K562 (cell line): ENCODE measurements around the gene LPAR5. TPM values are rescaled to one million over a fixed set of nuclear protein-coding genes. Genes with fewer than 3 reads are reported as not detected.

Source experiments
- ATAC-seq: fragments of 200-7000 bp; cut with Tn5 transposase; 3 replicates; pipeline ENCODE4 v1.9.1; 2020; ENCODE audit warnings: moderate library complexity
- BruUV-seq: library from RNA; stranded (reverse); fragments of 400-500 nt; replicated peaks from 2 replicates; lab custom pipeline; 2021; lab: Mats Ljungman, UMichigan
- CTCF ChIA-PET: fragments of 300-600 bp; formaldehyde crosslinking; extraction: SDS; loops from one replicate; lab custom pipeline; 2021; ENCODE audit warnings: low intra/inter-chr PET ratio; lab: Yijun Ruan, JAX
- POLR2A ChIA-PET: fragments of 300-600, 350-650 bp; sonication (Branson Sonifier 250); formaldehyde crosslinking; extraction: SDS; loops from one replicate; lab custom pipeline; 2021; ENCODE audit warnings: antibody characterized with exemption, inconsistent platforms; lab: Yijun Ruan, JAX
- DNase-seq, 4 experiments: peaks; one replicate each; pipeline versions ENCODE4 v3.0.0 to v3.0.0-alpha.2; 2011 to 2018; ENCODE audit warnings: low spot score in 3 of 4, mixed read lengths in 3 of 4; ENCODE audit errors: extremely low read depth in 1 of 4
- FAIRE-seq: peaks from 2 replicates; lab custom pipeline; 2011; peaks lifted over from hg19 to GRCh38; lab: Jason Lieb, UNC
- H2AFZ ChIP-seq: 2 replicates; pipeline ENCODE4 v1.6.0; 2011; ENCODE audit warnings: low read depth, low read length, control low read depth, inconsistent platforms
- H3K27ac ChIP-seq: fragments of 200-600 bp; 3 replicates; pipeline ENCODE4 v1.8.0; 2011; ENCODE audit warnings: low read depth, mild to moderate bottlenecking, control low read depth, inconsistent platforms, low read length, moderate library complexity, mixed read lengths; ENCODE audit errors: extremely low read depth
- H3K27me3 ChIP-seq, 2 experiments: fragments of 300-600 bp in 1 of 2; 2 replicates in 1 of 2; 3 replicates in 1 of 2; pipeline versions ENCODE4 v1.6.0 to v1.8.0; 2011; ENCODE audit warnings: inconsistent platforms in 2 of 2, low read length in 2 of 2, mild to moderate bottlenecking in 1 of 2, mixed read lengths in 1 of 2, moderate library complexity in 1 of 2; ENCODE audit not compliant: control insufficient read depth in 2 of 2, insufficient read depth in 2 of 2
- H3K36me3 ChIP-seq: fragments of 300-600 bp; 3 replicates; pipeline ENCODE4 v1.8.0; 2011; ENCODE audit warnings: mild to moderate bottlenecking, low read length, inconsistent platforms; ENCODE audit not compliant: control insufficient read depth, insufficient read depth
- H3K4me1 ChIP-seq, 2 experiments: fragments of 200-600 bp in 1 of 2; replicated peaks in 1 of 2; 2 replicates in 1 of 2; 3 replicates in 1 of 2; pipeline versions ENCODE4 v1.5.1 to v1.8.0; 2011; ENCODE audit warnings: inconsistent platforms in 2 of 2, low read length in 2 of 2, mild to moderate bottlenecking in 1 of 2, mixed read lengths in 1 of 2, moderate library complexity in 1 of 2; ENCODE audit not compliant: control insufficient read depth in 2 of 2, insufficient read depth in 2 of 2
- H3K4me2 ChIP-seq: 2 replicates; pipeline ENCODE4 v1.6.1; 2011; ENCODE audit warnings: low read length, control low read depth, inconsistent platforms, mixed read lengths; ENCODE audit not compliant: insufficient read depth
- H3K4me3 ChIP-seq: fragments of 200-600 bp; sonication (generic), shearing (Covaris generic); 2 replicates; pipeline ENCODE4 v1.5.1; 2016; ENCODE audit warnings: control low read depth, inconsistent platforms
- H3K79me2 ChIP-seq: fragments of 200-600 bp; 3 replicates; pipeline ENCODE4 v1.8.0; 2011; ENCODE audit warnings: low read length, inconsistent platforms; ENCODE audit not compliant: control insufficient read depth, insufficient read depth
- H3K9ac ChIP-seq, 2 experiments: 2 replicates each; pipeline versions ENCODE4 v1.6.0 to v1.6.1; 2011; ENCODE audit warnings: low read depth in 2 of 2, low read length in 2 of 2, control low read depth in 1 of 2, inconsistent platforms in 1 of 2, mild to moderate bottlenecking in 1 of 2, mixed read lengths in 1 of 2; ENCODE audit not compliant: insufficient read depth in 1 of 2
- H3K9me1 ChIP-seq: one replicate; pipeline ENCODE4 v1.6.0; 2011; ENCODE audit warnings: inconsistent platforms, mild to moderate bottlenecking, low read length, moderate library complexity; ENCODE audit not compliant: control insufficient read depth, insufficient read depth
- H3K9me3 ChIP-seq: replicated peaks from 2 replicates; pipeline ENCODE4 v1.5.1; 2011; ENCODE audit warnings: low read depth, low read length, inconsistent platforms; ENCODE audit not compliant: control insufficient read depth, insufficient read depth
- H4K20me1 ChIP-seq: replicated peaks from 2 replicates; pipeline ENCODE4 v1.6.1; 2011; ENCODE audit warnings: low read length, inconsistent platforms, mixed read lengths; ENCODE audit not compliant: control insufficient read depth, insufficient read depth
- ADNP ChIP-seq: fragments of 200-800 bp; sonication (Bioruptor generic); IDR thresholded peaks from 2 replicates; pipeline ENCODE4 v1.6.1; 2016; ENCODE audit warnings: missing genetic modification characterization, missing compliant biosample characterization
- CHD1 ChIP-seq: fragments of 200-600 bp; sonication (generic); IDR thresholded peaks from one replicate; pipeline ENCODE4 v1.6.1; 2012; ENCODE audit warnings: mild to moderate bottlenecking, moderate library complexity, low read length, inconsistent platforms
- EGR1 ChIP-seq: fragments of 450-650 bp; conservative IDR thresholded peaks from 2 replicates; pipeline ENCODE4 v1.6.1; 2017; ENCODE audit warnings: mild to moderate bottlenecking
- ESRRB ChIP-seq: fragments of 250-450 bp; sonication (Bioruptor Pico); IDR thresholded peaks from 2 replicates; pipeline ENCODE4 v1.5.0; 2020; ENCODE audit warnings: mild to moderate bottlenecking, moderate library complexity, borderline replicate concordance
- KDM5B ChIP-seq: fragments of 200-600 bp; sonication (generic); IDR thresholded peaks from 2 replicates; pipeline ENCODE4 v1.6.1; 2012; ENCODE audit warnings: low read depth, mild to moderate bottlenecking, moderate library complexity, low read length, control low read depth, inconsistent platforms; ENCODE audit not compliant: insufficient replicate concordance
- LCOR ChIP-seq: sonication (generic); formaldehyde crosslinking; IDR thresholded peaks from 2 replicates; pipeline ENCODE4 v1.8.0; 2022; ENCODE audit warnings: mild to moderate bottlenecking, missing genetic modification reagents
- MTA3 ChIP-seq: fragments of 450-650 bp; formaldehyde crosslinking; IDR thresholded peaks from 2 replicates; pipeline ENCODE4 v1.6.1; 2017; ENCODE audit warnings: mild to moderate bottlenecking, borderline replicate concordance
- RBM25 ChIP-seq: fragments of 200-400 bp; formaldehyde crosslinking; IDR thresholded peaks from 2 replicates; pipeline ENCODE4 v1.6.1; 2018; ENCODE audit warnings: low read length, low read depth, moderate library complexity; ENCODE audit not compliant: severe bottlenecking
- SMARCE1 ChIP-seq: fragments of 450-650 bp; IDR thresholded peaks from 2 replicates; pipeline ENCODE4 v1.7.1; 2016; ENCODE audit warnings: mild to moderate bottlenecking
- ZNF212 ChIP-seq: fragments of 450-650 bp; formaldehyde crosslinking; IDR thresholded peaks from 2 replicates; pipeline ENCODE4 v1.4.0; 2020; ENCODE audit warnings: mild to moderate bottlenecking
- ZNF695 ChIP-seq: fragments of 450-650 bp; formaldehyde crosslinking; IDR thresholded peaks from 2 replicates; pipeline ENCODE4 v1.4.0; 2020; ENCODE audit warnings: mild to moderate bottlenecking, moderate library complexity
- WGBS: fragments of 100-300 bp; shearing (Covaris generic); methylation state at CpG from one replicate; pipeline ENCODE4 v1.1.6; 2016; ENCODE audit warnings: low coverage, mixed read lengths; ENCODE audit not compliant: insufficient coverage; ENCODE audit errors: missing lambda C conversion rate; 5-methylcytosine and 5-hydroxymethylcytosine counted together
- in situ Hi-C: fragments of 300-500 bp; cut with MboI; formaldehyde crosslinking; loops from 4 replicates; pipeline ENCODE4 v1.15.0; 2018; ENCODE audit warnings: inconsistent platforms, mixed read lengths
- intact Hi-C: fragments of 100-400 bp; cut with micrococcal nuclease; formaldehyde crosslinking; loops from 2 replicates; pipeline ENCODE4 v1.14.2; 2022
- polyA plus RNA-seq, 8 experiments: library from polyadenylated mRNA; depleted of rRNA in 4 of 8; stranded (reverse) in 5 of 8; unstranded in 3 of 8; fragments of >200 nt; fragmentation: Nextera tagmentation in 2 of 8; fragmentation: Illumina TruSeq in 1 of 8; extraction: Ambion mirVana in 2 of 8; extraction: Trizol in 1 of 8; gene quantifications; 2 replicates each; pipeline versions ENCODE4 v1.2.1 to v1.2.3, GENCODE V29; 2011 to 2014; ENCODE audit warnings: inconsistent platforms in 1 of 8, missing spikeins in 1 of 8
- total RNA-seq, 7 experiments: library from RNA; depleted of rRNA in 6 of 7; stranded (reverse); fragments of >200 nt in 6 of 7; fragmentation: Illumina TruSeq in 2 of 7; extraction: Trizol in 2 of 7; gene quantifications; 2 replicates each; pipeline versions ENCODE4 v1.2.1 to v1.2.3, GENCODE V29; 2011 to 2021; ENCODE audit warnings: low replicate concordance in 1 of 7

Gene LPAR5
- total and polyA plus RNA-seq, 9 of the 15 experiments (the other 6 are each of a cell fraction or from before 2014, with no cell fraction given): 1.3 to 11.7 (median 3.6) TPM

DNA sequence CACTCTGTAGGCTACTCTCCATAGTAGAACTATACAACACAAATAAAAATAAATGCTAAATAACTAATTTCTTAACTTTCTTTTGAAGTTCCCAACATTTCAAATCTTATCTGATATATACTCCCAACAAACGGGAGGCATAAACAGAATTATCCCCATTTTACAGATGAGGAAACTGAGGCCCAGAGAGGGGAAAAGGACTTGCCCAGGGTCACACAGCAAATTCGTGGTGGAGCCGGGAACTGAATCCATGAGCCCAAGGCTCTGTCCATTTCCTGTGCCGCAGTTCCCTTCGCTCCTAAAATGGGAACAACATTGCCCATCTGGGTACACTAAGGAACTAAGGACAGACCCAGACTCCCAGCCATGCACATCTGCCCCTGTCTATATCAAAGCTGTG lies 41.2 kb upstream of the LPAR5 start:
- no peak for TF ChIP-seq ZNF212 (CRISPR knock-in tag)
- 0 out of 2 replicates have a peak, but pooled peaks have one; percentile 39 for TF ChIP-seq ADNP (tag)
- peak; percentile 74 for TF ChIP-seq RBM25
- no peak for TF ChIP-seq CHD1
- TF ChIP-seq SMARCE1: no peak
- TF ChIP-seq ESRRB (CRISPR knock-in tag): no peak
- TF ChIP-seq KDM5B: no peak
- TF ChIP-seq ZNF695 (CRISPR knock-in tag): no peak
- no peak for TF ChIP-seq LCOR
- TF ChIP-seq MTA3: no peak
- no peak for TF ChIP-seq EGR1
- TF ChIP-seq, all 486 proteins: peak for 2
- Histone ChIP-seq H3K4me2 (no peak overlapping the region), H2AFZ (no peak overlapping the region), H3K9me3 (no peaks in the 10 kb centered on the region), H3K27me3 (no peaks in the 10 kb centered on the region), H3K9ac (no peak overlapping the region), H3K36me3 (peaks cover 89% of the 10 kb centered on the region), H3K9me1 (no peaks in the 10 kb centered on the region), H3K4me1 (no peaks in the 10 kb centered on the region), H3K4me3 (no peak overlapping the region), H3K27ac (no peak overlapping the region), H3K79me2 (peaks cover 16% of the 10 kb centered on the region), H4K20me1 (no peaks in the 10 kb centered on the region; the same call in 1 of the 2 replicates)
- no TSS peak for BruUV-seq
- ChIA-PET POLR2A (no interaction called here), CTCF (no interaction called here)
- in situ Hi-C loops (no loop called here), intact Hi-C loops (no loop called here)
- ATAC-seq (no peak), FAIRE-seq (no peak), DNase-seq (no peak)
- WGBS: 67% methylated on average over 1 of the region's 5 CpGs
